HG03175 (cell line): ENCODE results near the gene CAND2.

Experiments
- ATAC-seq: cut with Tn5 transposase; IDR thresholded peaks from one replicate; pipeline ENCODE4 v1.9.1; 2021; ENCODE audit warnings: mild to moderate bottlenecking, moderate library complexity; ENCODE audit not compliant: unreplicated experiment

CAND2 gene

GRCh38 chr3:12882336-12883310, 86.1 kb downstream of the CAND2 start:
- no peak for ATAC-seq

GRCh38 chr3:12884186-12884680, 87.8 kb downstream of the CAND2 start:
- ATAC-seq = no peak
